Ecto neural progenitor cell (in vitro differentiated cells): ENCODE results near the gene PLA2G4B.

ENCODE experiments used
- DNase-seq: peaks from one replicate; pipeline ENCODE4 v3.0.0-alpha.2; 2018; ENCODE audit warnings: low spot score

Gene PLA2G4B, protein sequence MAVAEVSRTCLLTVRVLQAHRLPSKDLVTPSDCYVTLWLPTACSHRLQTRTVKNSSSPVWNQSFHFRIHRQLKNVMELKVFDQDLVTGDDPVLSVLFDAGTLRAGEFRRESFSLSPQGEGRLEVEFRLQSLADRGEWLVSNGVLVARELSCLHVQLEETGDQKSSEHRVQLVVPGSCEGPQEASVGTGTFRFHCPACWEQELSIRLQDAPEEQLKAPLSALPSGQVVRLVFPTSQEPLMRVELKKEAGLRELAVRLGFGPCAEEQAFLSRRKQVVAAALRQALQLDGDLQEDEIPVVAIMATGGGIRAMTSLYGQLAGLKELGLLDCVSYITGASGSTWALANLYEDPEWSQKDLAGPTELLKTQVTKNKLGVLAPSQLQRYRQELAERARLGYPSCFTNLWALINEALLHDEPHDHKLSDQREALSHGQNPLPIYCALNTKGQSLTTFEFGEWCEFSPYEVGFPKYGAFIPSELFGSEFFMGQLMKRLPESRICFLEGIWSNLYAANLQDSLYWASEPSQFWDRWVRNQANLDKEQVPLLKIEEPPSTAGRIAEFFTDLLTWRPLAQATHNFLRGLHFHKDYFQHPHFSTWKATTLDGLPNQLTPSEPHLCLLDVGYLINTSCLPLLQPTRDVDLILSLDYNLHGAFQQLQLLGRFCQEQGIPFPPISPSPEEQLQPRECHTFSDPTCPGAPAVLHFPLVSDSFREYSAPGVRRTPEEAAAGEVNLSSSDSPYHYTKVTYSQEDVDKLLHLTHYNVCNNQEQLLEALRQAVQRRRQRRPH

GRCh38 chr15:41838400-41838897 is at the start of gene PLA2G4B:
TSS of gene PLA2G4B (plus strand) at chr15:41838847. CDS start at chr15:41838914, 67 bp downstream.
- no peak for DNase-seq

- DNase-seq: no peak
These were observed 49.4 kb upstream of the PLA2G4B start for GRCh38 chr15:41789236-41789635.

DNA sequence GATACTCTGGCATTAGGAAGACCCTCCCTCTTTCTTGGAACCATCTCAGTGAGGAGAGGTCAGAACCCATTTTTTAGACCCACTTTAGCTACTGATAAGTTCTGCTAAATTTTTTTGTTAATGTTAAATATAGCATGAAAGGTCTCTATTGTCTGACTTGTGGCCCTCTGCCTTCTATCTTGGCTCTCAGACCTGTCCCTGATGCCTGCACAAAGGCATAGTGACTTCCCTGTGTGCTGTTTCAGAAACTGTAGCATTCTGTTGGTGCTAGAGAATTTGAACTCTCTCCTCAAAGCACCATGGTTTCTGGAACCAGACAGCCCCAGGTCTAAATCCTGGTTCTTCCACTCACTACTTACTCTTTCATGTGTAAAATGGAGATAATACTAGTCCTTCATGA is 49.0 kb upstream of the PLA2G4B start:
- DNase-seq: no peak

DNA sequence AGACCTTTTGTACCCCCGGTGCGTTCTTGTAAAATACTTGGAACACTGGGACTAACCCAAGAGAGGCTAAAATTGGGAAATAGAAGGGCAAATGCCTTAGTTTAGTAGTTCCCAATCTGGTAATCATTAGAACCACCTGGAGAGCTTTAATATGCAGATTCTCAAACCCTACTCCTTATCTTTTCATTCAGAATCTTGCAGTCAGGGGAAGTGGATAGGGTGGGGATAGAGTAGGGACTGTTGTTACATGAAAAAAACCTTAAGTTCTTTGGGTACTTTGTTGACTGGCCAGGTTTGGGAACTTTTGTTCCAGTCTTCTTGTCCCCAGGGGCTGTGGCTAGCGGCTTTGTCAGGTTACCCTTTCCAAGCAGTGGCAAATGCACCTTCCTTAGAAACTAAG is 48.5 kb upstream of the PLA2G4B start:
- DNase-seq: no peak

DNA sequence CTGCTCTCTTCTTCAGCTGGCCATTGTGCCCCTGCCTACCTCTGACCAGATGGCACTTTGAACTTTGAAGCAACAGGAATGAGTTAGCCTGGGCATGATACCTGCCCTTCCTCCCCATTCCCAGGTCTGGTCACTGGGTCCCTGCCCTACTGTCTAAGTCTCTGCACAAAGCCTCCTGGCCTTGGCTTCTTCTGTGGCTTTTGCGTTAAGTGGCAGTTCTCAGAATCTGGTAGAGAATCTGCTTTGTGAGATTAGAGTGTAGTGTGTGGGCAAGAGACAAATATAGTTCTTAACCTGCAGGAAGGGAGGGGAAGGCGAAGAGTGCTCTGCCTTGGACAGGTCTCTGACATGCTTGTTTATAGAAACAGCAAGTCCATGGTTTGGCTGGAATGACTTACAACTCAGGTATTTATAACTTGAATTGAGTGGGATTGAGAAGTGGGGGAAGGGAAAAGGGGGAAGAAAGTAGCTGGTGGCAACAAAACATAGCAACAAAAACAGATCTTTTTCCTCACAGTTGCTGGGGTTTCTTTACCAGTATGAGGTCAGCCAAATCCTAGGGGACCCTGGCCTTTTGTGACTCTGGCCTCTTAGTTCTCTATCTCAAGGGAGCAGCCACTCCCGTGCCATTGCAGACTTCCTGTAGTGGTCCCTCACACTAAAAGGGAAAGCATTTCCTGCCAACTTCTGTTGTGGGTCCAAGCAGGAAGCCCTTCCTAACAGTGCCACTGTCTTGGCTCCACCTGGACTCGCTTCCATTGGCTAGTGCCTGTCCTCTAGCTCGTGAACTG is 47.7 kb upstream of the PLA2G4B start:
- DNase-seq: no peak

- no peak for DNase-seq
These were observed 47.1 kb upstream of the PLA2G4B start for GRCh38 chr15:41791547-41791937.

DNA sequence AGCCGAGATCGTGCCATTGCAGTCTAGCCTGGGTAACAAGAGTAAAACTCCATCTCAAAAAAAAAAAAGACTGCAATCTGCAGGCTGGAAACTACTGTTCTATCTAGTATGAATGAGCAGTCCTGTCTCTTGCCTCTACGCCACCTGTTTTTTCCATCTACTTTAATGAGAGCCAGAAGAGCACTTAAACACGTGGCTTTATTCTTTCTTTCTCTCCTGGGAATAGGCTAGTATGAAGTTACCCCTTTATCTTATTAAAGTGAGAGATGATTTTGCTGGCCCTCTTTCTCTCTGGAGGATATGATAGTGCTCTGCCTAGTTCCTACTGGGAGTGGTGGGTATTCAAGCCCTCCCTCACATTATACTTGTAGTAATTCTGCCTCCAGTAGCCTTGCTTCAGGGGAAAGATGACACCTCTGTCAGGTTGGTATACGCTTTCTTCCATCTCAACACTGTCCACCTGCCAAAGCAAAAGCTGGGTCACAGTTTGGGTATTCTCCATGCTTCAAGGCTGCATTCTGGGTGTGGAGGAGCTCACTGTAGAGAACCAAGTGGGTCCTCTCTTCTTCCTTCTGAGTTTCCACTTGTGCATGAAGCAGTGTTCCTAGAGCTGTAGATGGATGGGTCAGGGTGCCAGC is 46.5 kb upstream of the PLA2G4B start:
- DNase-seq: no peak

DNA sequence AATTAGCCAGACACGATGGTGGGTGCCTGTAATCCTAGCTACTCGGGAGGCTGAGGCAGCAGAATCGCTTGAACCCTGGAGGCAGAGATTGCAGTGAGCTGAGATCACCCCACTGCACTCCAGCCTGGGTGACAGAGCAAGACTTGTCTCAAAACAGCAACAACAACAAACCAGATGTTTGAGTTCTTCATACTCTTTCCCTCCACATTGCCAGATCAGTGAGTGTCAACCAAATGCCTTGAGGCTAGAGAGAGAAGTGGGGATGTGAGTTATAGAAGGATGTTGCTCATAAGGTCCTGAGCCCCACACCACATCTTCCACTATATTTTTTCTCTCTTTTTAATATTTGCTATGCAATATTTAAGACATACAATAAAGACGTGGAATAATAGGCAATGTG is 44.6 kb upstream of the PLA2G4B start:
- DNase-seq: no peak

DNA sequence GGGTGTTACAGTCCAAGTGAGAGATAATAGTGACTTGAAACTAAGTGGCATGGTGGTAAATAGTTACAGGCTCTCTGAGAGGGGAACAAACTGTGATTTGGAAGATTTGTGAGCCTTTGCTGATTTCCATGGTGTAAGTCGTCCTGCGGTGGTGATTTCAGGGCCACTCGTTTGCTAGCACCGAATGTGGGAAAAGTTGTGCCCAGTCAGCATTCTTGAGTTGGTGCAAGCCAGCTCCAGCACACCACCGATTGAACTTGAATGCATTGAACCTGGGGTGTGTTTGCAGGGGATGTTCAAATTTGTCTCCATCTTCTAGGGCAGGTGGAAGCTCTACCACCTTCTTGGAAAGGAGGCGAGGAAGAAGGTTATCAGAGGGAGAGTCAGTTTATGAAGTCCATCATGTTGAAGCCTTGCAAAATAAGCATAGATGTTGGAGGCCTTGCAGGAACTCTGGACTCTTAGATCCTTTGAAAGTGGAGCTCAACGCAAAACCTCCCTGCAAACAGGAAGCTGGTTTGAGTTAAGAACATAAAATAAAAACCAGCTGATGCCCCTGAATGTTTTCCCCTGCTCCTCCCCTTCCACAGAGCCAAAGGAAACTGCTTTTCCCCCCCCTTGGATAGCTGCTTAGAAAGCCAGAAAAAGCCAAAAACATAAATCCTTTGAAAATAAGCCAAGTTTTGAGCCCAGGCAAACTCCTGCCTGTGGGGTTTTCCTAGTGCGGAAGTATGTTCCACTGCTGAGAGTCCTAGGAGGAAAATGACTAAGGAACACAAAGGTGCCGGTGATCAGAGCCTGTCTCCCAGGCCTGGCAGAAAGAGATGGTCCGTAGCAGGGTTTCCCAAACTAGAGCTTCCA is 42.4 kb upstream of the PLA2G4B start:
- no peak for DNase-seq

- no peak for DNase-seq
These were observed 41.3 kb upstream of the PLA2G4B start for GRCh38 chr15:41797201-41797944.

DNA sequence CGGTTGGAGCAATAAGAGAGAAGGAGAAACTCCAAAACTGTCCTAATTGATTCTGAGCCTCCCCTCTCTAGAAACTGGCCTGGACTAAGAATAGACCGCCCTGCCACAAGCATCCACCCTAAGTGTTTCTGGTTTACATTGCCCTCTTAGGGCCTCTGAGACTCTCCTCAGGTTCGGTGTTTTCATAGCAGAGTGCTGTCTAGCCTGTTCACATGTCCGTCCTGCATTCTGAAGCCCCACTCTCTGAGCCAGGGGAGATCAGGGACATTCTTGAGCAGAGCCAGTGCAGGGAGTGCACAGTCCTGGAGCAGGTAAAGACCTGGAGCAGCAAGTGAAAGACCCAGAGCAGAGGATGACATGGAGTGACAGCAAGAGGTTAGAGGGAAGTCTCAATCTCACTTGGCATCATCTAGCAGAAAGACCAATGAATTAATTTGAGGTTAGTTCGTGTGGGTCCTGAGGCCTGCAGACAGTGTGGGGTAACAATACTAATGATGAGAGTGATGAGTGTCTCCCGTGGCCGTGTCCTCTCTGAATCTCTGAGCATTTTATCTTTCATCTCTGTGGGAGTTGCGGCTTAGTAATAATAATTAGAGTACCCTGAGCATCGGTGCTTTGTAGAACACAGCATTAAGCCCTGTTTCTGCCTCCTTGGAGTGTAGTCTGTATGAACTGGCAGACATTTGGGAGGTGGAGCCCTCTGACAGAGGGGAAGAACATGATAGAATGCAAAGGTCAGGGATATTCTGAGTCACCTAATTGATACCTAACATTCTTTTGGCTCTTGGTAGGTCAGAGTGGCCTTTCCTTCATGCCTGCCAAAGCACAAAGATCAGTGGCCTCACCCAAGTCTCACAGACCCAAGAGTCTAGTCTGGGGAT is 39.8 kb upstream of the PLA2G4B start:
- DNase-seq: no peak

DNA sequence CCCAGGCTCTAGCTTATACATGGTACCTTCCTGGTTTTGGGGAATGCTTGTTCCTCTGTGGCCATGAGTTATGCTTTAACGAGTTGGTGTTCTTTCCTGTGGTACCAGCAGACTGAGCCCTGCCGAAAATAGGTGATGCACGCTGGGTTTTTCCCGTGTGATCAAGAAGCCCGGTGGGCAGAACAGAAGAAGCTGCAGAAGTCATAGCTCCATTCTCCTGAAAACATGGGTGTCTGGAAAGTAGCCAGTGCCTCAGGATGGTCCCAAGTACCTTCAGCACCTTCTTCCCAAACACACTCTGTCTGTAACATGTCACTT is 39.2 kb upstream of the PLA2G4B start:
- no peak for DNase-seq

- DNase-seq: no peak
These were observed 37.5 kb upstream of the PLA2G4B start for GRCh38 chr15:41801185-41801584.

DNA sequence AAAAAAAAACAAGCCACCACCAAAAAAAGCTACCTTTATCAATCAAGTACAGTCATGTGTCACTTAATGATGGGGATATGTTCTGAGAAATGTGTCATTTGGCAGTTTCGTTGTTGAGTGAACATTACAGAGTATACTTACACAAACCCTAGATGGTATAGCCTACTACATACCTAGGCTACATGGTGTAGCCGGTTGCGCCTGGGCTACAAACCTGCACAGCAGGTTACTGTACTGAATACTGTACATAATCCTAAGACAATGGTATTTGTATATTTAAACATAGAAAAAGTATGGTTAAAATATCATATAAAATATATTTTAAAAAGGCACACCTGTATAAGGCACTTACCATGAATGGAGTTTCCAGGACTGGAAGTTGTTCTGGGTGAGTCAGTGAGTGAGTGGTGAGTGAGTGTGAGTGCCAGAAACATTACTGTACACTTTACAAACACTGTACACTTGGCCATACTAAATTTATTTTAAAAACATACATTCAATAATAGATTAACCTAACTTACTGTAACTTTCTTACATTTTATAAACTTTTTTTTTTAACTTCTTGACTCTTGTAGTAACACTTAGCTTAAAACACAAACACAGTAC is 36.7 kb upstream of the PLA2G4B start:
- no peak for DNase-seq

DNA sequence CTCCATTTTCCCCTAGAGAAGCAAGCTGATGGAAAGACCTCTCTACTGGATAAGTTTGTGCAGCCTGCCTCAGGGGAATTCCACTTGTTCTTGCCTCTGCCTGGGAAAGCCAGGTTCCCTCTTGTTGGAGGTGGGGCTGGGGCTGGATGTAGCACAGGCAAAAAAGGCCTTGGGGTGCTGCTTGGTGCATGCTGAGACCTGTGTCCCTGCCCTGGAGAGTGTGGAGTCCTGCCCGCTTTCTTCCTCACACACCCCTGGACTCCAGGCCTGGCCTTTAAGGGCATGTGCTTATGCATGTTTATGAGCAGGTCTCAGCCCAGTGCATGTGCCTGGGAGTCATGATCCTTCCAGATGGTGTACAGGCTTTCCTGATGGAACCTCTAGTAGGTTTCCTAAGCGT is 34.3 kb upstream of the PLA2G4B start:
- no peak for DNase-seq

GRCh38 chr15:41804916-41805666 is 33.6 kb upstream of the PLA2G4B start:
- no peak for DNase-seq

DNA sequence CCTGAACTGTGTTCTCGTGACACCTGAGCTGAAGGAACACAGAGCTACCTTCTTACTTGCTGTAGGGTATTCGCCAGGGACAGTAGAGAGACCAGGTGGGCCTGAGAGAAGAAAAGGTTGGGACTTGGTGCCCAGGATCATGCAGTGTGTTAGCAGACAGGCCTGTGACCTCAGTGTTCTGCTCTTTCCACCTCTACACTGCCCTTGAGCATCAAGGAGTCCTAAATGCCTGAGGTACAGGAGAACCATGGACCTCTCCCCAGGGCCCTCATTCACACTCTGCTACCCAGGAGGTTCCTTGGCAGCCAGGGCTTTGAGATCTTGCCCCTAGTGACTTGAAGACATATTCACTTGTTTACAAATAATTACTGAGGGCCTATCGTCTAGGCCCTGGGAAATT is 32.9 kb upstream of the PLA2G4B start:
- DNase-seq: no peak
